NCI-H446 treated with DMSO at 0.1 percent for 48 hours (cell line): ENCODE data around the gene GCNT2.
"Not testable (repeated sequence)": the region's sequence is repeated elsewhere in the genome, so short reads cannot be mapped to it uniquely, and the experiment has no call there.

Experiments used
- DNase-seq: peaks from one replicate; lab custom pipeline; 2025; lab: John Stamatoyannopoulos, UW

Gene GCNT2

DNA sequence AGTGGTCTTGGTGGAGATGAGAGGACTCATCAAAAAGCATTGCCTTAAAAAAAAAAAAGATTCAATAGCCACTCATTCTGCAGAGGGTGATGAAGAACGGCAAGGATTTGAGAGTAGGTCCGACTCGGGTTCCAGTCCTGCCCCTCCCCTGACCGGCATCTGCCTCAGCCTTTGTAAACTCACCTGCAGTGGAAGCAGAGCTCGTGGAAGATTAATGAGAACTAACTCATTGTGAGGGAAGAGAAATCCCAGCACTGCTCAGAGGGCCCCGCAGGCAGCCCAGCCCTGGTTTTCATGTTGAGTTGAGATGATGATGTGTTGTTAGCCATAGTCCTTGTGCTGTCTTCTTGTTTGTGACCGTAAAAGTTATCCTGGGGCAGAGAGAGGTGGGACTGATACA, 59.4 kb downstream of the GCNT2 start:
- no peak for DNase-seq

DNA sequence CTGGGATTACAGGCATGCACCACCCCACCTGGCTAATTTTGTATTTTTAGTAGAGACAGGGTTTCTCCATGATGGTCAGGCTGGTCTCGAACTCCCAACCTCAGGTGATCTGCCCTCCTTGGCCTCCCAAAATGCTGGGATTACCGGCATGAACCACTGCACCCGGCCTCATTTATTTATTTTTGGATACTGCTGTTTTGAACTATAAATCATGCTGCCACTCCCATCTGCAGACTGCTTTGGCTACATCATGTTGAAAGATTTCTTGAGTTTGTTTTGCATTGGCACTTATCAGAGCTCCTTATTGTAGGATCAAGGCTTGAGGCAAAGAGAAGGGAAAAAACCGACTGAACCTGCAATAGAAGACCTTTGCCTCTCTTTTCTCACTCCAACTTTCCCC, 60.3 kb downstream of the GCNT2 start:
- DNase-seq = not testable (repeated sequence)

DNA sequence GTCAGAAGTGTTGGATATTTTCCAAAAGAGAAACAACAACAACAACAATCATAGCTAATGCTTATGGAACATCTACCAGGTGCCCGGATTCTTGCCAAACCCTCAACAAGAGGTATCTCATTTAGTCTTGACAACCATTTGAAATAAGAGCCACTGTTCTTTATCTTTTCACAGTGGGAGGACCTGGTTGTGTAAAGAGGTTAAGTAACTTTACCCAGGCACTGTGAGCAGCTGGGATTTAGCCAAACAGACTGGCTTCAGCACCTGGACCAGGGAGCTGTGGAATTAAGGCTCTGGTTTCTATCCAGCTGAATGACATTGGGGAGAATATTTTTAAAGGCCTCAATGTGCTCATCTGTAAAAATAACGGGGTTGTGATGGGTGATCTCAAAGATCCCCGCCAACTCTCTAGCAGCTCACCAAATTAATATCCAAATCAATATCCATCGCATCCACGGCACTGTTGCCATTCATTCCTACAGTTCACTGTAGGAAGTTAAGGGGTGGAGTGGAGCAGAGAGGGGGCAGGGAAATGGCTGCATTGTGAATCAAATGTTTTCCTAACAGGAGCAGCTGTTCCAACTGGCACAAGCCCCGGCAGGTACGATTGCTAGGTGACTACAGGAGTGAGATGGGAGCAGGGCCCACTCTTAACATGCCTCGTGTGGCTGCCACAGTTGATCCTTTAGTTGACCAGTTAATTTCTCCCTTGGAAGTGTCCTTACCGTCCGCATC, 61.8 kb downstream of the GCNT2 start:
- no peak for DNase-seq

DNA sequence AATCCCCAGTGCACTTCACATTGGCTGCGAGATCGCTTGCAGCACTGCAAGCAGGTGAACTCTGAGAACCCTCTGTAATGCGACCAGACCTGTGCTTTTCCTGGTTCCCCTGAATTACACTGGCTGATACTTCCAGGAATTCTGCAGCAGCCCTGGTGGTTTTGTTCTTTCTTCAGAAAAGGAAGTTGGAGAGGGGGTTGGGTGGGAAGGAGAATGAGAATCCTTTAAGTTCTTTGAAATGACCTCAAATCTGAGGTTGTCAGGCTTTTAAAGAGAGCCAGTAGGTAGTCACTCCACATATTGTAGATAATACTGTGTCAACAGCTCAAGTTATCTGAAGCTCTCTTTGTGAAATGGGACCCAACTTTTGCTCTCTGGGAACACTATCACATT, 62.4 kb downstream of the GCNT2 start:
- DNase-seq = no peak

DNA sequence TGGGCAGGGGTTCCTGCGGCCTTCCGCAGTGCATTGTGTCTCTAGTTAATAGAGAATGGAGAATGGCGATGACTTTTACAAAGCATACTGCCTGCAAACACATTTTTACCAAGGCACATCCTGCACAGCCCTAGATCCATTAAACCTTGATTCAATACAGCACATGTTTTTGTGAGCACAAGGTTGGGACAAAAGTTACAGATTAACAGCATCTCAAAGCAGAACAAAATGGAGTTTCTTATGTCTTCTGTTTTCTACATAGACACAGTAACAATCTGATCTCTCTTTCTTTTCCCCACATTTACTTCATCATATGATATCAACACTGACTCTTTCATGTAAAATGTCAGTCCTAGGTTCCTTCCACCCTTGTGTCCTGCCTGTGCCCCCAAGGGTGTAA, 63.5 kb downstream of the GCNT2 start:
- DNase-seq = no peak

DNA sequence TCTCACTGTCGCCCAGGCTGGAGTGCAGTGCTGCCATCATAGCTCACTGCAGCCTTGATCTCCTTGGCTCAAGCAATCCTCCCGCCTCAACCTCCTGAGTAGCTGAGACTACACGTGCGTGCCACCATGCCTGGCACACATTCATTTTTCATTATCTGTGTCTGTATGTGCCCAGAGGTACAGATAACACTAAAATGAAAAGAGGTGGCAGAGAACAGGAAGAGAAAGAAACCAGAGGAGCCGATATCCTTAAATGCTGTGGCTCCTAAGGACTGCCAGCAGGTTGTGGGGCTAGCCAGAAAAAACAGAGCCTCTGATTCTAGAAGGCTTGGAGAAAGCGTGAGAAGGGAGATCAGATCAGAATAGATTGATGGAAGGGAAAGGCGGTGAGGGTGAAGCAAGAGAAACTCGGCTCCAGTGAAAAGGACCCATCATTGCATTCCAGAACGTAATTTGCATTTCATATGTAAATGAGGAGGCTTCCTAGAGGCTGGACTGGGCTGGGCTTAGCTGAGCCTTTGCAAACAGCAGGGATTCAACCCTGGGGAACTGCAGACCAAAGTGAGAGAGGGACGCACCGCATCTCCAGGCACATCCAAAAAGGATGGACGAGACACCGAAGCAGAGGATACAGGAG, 64.2 kb downstream of the GCNT2 start:
- no peak for DNase-seq

DNA sequence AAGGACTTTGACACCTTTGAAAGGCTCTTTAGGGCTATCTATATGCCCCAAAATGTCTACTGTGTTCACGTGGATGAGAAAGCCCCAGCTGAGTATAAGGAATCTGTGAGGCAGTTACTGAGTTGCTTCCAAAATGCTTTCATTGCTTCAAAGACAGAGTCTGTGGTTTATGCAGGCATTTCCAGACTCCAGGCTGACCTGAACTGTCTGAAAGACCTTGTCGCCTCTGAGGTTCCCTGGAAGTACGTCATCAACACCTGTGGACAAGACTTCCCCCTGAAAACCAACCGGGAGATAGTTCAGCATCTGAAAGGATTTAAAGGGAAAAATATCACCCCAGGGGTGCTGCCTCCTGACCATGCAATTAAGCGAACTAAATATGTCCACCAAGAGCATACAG, 65.2 kb downstream of the GCNT2 start:
- no peak for DNase-seq

DNA sequence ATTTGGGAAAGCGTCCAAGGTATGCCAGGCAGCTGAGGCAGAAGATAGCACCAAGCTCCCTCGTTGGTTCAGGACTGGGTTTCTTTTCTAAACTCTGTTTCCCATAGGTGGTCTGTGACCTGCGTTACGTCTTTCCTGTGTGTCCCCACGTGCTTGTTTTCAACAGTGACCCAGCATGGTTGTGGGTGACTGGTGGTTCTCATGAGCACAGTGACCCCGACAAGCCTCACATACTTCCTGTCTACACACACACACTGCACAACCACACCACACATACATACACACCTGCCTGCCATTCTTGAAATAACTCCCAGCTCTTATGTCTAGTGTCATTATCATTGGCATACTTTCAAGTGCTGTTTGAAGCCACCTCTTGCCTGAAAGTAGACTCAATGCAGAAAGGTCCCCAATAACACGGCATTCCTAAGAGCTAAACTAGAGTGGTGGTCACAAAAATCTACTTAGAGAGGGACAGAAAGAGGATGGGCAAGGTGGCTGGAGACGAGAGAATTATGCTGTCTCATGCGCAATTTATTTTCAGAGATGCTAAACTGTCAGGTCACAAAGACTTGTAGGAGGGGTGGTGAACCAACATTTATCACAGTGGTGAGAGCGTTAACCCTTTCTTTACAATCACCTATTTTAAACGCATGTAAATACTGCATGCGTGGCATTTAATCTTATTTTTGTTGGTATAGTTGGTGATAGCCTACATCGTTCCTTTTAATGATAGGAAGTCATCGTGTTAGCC, 66.7 kb downstream of the GCNT2 start:
- no peak for DNase-seq

DNA sequence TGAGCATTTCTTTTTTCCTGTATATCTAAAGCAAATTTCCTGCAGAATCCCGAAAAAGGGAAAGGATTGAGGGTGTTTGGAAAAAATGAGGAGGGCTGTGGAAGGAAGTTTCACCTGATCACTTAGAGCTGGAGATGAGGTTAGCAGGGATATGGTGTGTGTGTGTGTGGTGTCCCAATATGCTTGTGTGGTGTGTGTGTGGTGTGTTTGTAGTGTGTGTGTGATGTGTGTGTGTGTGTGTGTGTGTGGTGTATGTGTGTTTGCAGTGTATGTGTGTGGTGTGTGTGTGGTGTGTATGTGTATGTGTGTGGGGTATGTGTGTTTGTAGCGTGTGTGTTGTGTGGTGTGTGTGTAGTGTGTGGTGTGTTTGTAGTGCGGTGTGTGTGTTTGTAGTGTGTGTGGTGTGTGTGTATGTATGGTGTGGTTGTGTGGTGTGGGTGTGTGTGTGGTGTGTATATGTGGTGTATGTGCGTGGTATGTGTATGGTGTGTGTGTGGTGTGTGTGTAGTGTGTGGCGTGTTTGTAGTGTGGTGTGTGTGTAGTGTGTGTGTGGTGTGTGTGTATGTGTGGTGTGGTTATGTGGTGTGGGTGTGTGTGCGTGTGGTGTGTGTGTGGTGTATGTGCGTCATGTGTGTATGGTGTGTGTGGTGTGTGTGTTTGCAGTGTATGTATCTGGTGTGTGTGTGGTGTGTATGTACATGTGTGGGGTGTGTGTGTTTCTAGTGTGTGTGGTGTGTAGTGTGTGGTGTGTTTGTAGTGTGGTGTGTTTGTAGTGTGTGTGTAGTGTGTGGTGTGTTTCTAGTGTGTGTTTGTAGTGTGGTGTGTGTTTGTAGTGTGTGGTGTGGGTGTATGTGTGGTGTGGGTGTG, 67.6 kb downstream of the GCNT2 start:
- no peak for DNase-seq

DNA sequence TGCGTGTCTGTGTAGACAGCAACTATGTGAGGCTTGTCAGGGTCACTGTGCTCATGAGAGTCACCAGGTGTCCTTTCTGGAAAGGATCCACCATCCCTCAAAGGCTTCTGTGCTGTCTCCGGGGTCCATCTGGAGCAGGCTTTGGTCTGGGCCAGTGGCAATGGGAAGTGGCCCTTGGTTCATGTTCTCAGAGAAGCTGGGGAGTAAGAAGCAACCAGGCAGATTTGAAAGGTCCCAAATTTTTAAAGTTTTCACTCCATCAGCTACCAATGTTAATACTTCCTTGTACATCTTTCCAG, 68.2 kb downstream of the GCNT2 start:
- no peak for DNase-seq

DNA sequence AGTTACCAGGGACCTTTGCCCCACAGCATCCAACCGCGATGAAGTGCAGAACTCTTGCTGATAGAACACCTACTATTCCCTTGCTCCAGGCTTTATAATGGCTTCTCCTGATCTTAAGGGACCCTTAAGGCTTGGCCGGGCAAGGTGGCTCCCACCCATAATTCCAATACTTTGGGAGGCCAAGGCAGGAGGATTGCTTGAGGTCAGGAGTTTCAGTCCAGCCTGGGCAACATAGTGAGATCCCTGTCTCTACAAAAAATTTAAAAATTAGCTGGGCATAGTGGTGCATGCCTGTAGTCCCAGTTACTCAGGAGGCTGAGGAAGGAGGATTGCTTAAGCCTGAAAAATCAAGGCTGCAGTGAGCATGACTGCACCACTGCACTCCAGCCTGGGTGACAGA, 68.8 kb downstream of the GCNT2 start:
- DNase-seq = no peak

DNA sequence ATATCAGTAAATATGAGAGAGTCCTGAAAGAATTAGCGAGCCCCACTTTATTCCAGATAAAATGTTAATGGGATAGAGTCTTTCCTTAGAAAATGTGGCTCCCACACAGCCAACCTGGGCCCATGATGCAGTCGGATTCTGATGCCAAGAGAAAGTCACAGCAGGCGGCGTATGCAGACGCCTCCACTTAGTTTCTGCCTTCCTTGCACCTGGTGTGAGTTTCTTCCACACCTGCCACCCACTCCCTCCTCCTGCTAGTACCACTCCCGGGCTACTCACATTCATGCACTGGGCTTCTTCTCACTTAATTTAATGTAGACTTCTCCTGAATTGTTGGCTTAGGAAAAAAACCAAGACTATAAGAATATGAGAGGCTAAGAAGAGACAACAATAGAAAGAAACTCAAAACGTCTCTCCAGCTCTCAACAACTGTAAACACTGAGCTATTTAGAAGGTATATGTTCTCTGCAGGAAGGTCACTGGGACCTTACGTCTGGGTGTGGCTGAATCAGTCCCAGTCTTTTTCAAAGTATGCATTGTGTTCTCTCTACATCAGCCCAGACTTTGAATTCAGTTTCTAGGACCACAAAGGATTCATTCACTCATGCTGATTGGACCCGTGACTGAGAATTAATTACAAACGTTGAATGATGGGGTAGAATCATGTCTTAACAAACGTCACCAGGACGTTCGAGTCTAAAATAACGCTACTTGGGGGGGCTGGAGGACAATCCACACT, 70.4 kb downstream of the GCNT2 start:
- DNase-seq = no peak

DNA sequence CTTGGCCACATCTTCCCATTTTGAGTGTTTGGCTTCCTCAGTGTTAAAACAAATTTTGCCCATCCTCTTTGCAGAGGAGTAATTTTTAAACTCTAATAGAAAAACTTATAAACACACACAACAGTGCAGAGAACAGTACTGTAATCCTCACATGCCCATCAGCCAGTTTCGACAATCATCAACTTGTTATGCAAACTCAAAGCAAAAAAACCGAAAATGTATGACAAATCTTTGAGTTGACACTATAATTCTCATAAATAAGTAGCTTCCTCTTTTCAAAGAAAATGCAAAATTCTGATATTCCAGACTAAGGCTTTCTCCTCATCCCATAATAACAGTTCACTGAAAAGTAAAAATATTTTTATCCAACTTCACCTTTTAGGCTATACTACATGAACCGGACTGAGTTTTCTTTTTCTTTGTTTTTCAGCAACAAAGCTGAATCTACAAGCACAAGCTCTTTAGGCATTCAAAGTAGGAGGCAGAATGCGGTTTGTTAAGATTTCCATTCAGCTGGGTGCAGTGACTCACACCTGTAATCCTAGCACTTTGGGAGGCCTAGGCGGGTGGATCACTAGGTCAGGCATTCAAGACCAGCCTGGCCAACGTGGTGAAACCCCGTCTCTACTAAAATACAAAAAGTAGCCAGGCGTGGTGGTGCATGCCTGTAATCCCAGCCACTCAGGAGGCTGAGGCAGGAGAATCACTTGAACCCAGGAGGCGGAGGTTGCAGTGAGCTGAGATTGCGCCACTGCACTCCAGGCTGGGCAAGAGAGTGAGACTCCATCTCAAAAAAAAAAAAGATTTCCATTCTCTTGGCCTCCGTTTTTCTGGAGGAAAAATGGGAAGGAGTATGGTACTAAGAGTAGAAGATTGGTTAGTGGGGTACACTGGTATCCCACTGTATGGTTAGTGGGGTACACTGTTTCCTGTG, 74.8 kb downstream of the GCNT2 start:
- DNase-seq = no peak

DNA sequence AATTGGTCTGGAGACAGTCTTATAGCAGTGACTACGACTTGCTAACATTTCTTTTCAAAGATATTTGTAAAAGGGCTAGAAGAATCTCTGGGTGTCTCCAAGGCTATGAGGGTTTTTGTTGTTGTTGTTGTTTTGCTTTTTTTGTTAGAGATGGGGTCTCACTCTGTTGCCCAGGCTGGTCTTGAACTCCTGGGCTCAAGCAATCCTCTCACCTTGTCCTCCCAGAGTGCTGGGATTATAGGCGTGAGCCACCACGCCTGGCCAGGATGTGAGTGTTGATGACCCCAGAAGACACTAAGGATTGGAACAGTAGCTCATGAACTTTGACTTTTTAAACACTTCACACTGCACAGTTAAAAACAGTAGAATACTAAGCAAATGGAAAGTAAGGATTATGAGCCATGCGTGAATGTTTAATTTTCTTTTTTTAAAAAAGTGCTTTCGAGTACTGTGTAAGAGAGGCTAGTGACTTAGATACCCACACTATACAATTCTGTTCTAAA, 76.4 kb downstream of the GCNT2 start:
- DNase-seq = no peak

DNA sequence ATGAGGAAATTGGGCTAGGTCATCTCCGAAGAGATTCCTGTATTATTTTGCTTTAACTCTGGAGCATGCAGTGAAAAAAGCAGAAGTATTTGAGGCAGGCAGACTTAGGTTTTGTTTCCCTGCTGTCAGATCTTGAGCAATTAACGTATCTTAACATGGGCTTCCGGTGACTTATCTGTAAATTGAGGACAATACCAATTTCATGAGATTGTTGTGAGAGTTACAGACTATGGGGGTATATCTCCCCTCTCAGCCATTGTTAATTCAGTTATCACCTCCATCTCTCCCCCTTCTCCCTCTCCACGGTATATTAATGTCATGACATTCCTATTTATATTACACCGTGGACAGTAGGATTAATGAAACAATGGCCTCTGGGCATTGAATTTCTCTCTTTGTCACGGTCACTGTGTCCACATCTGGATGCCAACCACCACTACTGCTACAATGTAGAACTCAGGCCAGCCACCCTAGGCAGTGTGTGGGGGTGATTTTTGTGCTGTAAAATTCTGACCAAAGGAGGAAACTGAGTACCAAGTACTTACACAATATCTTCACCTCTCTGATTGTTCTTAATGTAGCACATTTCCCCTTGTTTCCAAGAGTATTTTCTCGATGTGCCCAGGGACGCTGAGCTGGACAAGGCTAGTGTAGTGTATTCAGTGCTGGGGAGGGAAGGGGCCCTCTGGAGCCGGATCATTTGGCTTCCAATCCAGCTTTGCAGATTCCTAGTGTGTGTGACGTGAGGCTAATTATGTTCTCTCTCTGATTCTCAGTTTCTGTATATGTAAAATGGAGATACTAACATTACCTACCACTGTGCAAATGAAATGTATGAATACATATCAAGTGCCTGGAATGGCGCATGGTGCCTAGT, 77.2 kb downstream of the GCNT2 start:
- DNase-seq = no peak

DNA sequence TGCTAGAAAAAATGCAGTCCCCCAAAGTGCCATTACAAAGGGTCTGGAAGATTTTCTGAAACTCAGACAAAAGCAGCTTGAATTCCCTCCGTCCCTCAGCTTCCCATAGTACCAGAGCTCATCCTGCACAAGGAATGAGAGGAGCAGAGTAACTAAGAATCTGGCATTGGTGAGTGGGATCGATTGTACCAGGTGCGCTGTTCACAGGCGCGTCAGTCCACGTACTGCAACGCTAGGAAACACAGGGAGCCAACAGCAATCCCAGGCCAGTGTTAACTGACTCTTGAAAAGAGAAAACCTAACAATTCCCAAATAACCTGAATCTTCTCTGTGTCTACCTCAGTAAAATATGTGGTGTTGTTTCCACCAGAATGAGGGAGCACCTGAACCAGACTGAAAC, 77.9 kb downstream of the GCNT2 start:
- no peak for DNase-seq

DNA sequence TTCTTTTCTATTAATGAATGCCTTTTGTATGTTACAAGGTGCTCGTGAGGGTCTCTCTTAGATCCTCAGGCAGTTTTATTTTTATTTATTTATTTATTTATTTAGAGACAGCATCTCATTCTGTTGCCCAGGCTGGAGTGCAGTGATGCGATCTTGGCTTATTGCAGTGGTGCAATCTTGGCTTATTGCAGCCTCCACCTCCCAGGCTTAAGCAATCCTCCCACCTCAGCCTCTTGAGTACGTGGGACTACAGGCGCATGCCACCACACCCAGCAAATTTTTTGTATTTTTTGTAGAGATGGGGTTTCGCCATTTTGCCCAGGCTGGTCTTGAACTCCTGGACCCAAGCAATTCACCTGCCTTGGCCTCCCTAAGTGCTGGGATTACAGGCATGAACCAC, 79.5 kb downstream of the GCNT2 start:
- not testable (repeated sequence) for DNase-seq

DNA sequence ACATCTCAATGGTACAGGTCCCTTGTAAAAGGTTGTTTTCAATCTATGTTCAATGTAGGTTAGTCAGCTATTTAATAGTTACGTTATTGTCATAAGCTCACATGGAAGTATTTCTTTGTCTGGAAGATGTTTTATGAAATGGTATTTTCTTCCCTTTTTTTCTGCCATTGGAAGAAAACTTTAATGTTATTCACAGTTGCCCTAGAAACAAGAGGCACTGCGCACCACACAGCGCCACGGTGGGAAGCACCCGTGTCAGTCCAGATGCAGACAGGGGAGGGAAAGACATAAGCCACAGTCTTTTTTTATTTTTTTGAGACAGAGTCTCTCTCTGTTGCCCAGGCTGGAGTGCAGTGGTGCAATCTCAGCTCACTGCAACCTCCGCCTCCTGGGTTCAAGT, 82.1 kb downstream of the GCNT2 start:
- DNase-seq = no peak

DNA sequence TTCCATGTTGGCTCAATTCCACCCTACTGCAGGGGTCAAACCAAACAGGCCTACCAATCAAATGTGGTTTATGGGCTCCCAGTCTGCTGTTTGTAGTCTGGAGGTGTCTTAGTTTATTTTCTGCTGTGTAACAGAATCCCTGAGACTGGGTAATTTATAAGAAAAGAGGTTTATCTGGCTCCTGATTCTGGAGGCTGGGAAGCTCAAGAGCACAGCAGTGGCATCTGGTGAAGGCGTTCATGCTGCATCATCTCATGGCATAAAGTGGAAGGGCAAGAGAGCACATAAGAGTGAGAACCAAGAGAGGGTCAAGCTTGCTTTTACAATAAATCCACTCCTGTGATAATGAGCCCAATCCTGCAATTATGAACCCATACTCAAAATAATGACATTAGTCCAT, 87.9 kb downstream of the GCNT2 start:
- no peak for DNase-seq

DNA sequence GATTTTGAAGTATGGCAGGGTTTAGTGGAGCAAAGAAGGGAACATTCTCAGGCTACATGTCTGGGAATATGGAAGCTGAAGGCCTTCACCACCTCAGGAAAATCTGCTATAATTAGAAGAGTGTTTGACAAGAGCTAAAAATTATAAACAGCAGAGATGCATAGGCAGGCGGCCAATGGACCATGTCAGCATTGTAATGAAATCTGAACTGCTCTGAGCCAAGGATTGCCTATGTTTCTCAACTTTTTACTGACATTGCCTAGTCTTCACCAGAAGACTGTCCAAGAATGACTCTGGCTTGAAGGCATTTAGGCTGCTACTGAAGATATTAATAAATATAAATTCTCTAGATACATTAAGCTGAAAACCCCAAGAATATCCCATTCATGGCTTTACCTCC, 89.1 kb downstream of the GCNT2 start:
- DNase-seq = no peak
